ENCODE data around the gene PAEP.

DNA sequence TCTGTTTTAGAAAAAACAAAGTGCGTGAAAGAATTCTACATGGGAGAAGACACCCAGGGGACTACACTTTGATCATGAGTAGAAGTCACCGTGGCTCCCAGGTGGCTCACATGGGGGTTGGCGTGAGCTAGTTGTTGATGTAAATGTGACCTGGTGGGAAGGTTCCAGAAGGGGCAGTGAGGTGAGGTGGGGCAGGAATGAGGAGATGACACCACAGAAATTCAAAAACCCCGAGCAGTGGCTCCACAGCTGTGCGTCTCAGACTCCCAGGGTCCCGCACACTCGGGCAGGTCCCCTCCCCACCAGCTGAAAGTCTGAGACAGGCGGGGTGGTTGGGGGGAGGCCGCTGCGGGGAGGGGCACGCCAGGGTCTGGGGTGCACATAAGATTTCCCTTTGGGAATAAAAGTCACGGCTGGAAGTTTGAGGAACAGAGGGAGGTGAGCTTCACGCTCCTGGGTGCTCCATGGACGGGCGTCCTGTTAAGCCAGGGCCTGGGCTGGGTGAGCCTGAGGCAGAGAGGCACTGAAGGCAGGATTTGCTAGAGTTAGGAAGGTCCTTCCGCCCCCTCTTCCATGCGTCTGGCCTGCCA, 47.9 kb downstream of the PAEP start:
- TF ChIP-seq, protein P1, sequence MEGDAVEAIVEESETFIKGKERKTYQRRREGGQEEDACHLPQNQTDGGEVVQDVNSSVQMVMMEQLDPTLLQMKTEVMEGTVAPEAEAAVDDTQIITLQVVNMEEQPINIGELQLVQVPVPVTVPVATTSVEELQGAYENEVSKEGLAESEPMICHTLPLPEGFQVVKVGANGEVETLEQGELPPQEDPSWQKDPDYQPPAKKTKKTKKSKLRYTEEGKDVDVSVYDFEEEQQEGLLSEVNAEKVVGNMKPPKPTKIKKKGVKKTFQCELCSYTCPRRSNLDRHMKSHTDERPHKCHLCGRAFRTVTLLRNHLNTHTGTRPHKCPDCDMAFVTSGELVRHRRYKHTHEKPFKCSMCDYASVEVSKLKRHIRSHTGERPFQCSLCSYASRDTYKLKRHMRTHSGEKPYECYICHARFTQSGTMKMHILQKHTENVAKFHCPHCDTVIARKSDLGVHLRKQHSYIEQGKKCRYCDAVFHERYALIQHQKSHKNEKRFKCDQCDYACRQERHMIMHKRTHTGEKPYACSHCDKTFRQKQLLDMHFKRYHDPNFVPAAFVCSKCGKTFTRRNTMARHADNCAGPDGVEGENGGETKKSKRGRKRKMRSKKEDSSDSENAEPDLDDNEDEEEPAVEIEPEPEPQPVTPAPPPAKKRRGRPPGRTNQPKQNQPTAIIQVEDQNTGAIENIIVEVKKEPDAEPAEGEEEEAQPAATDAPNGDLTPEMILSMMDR (IDR thresholded peaks at IDR 0.05) = no peak
- no peak for TF ChIP-seq SIN3A (IDR thresholded peaks at IDR 0.05; ENCODE audit: borderline replicate concordance, insufficient read depth, low read depth, low read length)
- TF ChIP-seq TCF7L2 (IDR thresholded peaks at IDR 0.05; ENCODE audit: low read depth, low read length) = no peak

Data from Panc1 (cell line).